Lung (tissue), 12 donors: ENCODE results near the gene RAB13. TPM values are rescaled to one million over a fixed set of nuclear protein-coding genes. Genes with fewer than 3 reads are reported as not detected.

Experiments
- ATAC-seq: fragments of 200-7000 bp; cut with Tn5 transposase; one replicate; pipeline ENCODE4 v1.9.1; 2020; ENCODE audit warnings: moderate number of reproducible peaks; ENCODE audit not compliant: insufficient read depth, low FRiP score
- DNase-seq, 3 donors: peaks; one replicate each; pipeline ENCODE4 v3.0.0-alpha.2; 2013 to 2017
- H3K27ac ChIP-seq, 2 donors: one replicate each; pipeline ENCODE4 v1.5.1; 2013; ENCODE audit warnings: mild to moderate bottlenecking in 2 of 2, moderate library complexity in 2 of 2, control low read depth in 1 of 2, inconsistent platforms in 1 of 2, low read depth in 1 of 2, low read length in 1 of 2
- H3K27me3 ChIP-seq, 3 donors: one replicate each; pipeline ENCODE4 v1.5.1; 2013; ENCODE audit warnings: low read length in 2 of 3; ENCODE audit not compliant: control insufficient read depth in 3 of 3, insufficient read depth in 3 of 3
- H3K36me3 ChIP-seq, 4 donors: one replicate each; pipeline ENCODE4 v1.5.1; 2013; ENCODE audit warnings: low read length in 4 of 4, mild to moderate bottlenecking in 1 of 4, moderate library complexity in 1 of 4; ENCODE audit not compliant: control insufficient read depth in 4 of 4, insufficient read depth in 4 of 4
- H3K4me1 ChIP-seq, 5 donors: one replicate each; pipeline ENCODE4 v1.5.1; 2013; ENCODE audit warnings: low read length in 5 of 5, mild to moderate bottlenecking in 2 of 5, moderate library complexity in 1 of 5; ENCODE audit not compliant: control insufficient read depth in 5 of 5, insufficient read depth in 5 of 5
- H3K4me3 ChIP-seq: one replicate; pipeline ENCODE4 v1.5.1; 2013; ENCODE audit warnings: mild to moderate bottlenecking, control low read depth, moderate library complexity
- H3K9ac ChIP-seq, 2 donors: one replicate each; pipeline ENCODE4 v1.5.1; 2013; ENCODE audit warnings: low read length in 2 of 2, control low read depth in 1 of 2; ENCODE audit not compliant: insufficient read depth in 1 of 2
- H3K9me3 ChIP-seq, 4 donors: one replicate each; pipeline ENCODE4 v1.5.1; 2013; ENCODE audit warnings: low read length in 3 of 4, mild to moderate bottlenecking in 1 of 4, moderate library complexity in 1 of 4; ENCODE audit not compliant: control insufficient read depth in 4 of 4, insufficient read depth in 3 of 4
- CTCF ChIP-seq: IDR thresholded peaks from 2 replicates; pipeline ENCODE4 v1.5.1; 2012; ENCODE audit warnings: mild to moderate bottlenecking; ENCODE audit errors: control extremely low read depth, extremely low read depth
- WGBS, 2 donors: extraction: QIAGEN DNeasy Blood & Tissue Kit; methylation state at CpG; one replicate each; pipeline ENCODE4 v1.1.7; 2013; 5-methylcytosine and 5-hydroxymethylcytosine counted together
- polyA plus RNA-seq, 2 donors: library from polyadenylated mRNA; stranded (reverse); fragments of 200-250 nt; gene quantifications; one replicate each; pipeline ENCODE4 v1.2.1, GENCODE V29; 2013
- total RNA-seq, 2 donors: library from RNA; depleted of rRNA in 1 of 2; stranded (reverse); fragments of >200 nt in 1 of 2; gene quantifications; one replicate each; pipeline ENCODE4 v1.2.1, GENCODE V29; 2014 to 2021
- donor health status: control.
- donor health status: control.
- donor health status: Bipolar disorder and iron deficiency.
- donor health status: healthy.
- donor health status: DM: yes; HTN: yes; CAD: no.

Gene RAB13
- total and polyA plus RNA-seq, 4 donors, result 54.6 to 229 (median 138) TPM

- H3K4me1 ChIP-seq, result peaks cover 0 to 14% (median 8%) of the 10 kb centered on the region in 5 donors
- ATAC-seq (peak; percentile 87), DNase-seq (peak; percentile 84 to 88 (median 85))
- H3K4me3 ChIP-seq, result peak within 1 kb of the TSS; percentile 75
- H3K9ac ChIP-seq, result peak within 1 kb of the TSS; percentile 55 to 76
- peaks cover 7 to 39% (median 35%) of the 10 kb centered on the region in 4 donors for H3K36me3 ChIP-seq
- WGBS, 2 donors, result 7 to 9% methylated on average over 28 of the region's 28 CpGs
- no peaks in the 10 kb centered on the region for H3K9me3 ChIP-seq
- no peaks in the 10 kb centered on the region for H3K27me3 ChIP-seq
- peak; percentile 64 for TF ChIP-seq CTCF
- peak within 1 kb of the TSS; percentile 97 to 99 for H3K27ac ChIP-seq
Measured at GRCh38 chr1:153946622-153947241, 39.4 kb downstream of the RAB13 start, which contains the start of gene DENND4B. TSS of gene DENND4B (minus strand) at chr1:153946718. CDS start at chr1:153944374, 2,344 bp downstream.

- Histone ChIP-seq H3K4me1 (peaks cover 0 to 14% (median 8%) of the 10 kb centered on the region in 5 donors), H3K9ac (peak overlapping the region; percentile 55 to 76), H3K4me3 (peak overlapping the region; percentile 75), H3K9me3 (no peaks in the 10 kb centered on the region), H3K27me3 (no peaks in the 10 kb centered on the region), H3K36me3 (peaks cover 0 to 35% (median 31%) of the 10 kb centered on the region in 4 donors), H3K27ac (peak overlapping the region; percentile 97 to 99)
- DNase-seq, result peak; percentile 56 to 72 (median 70)
- no peak for TF ChIP-seq CTCF
- peak; percentile 79 for ATAC-seq
- WGBS, 2 donors, result 0% methylated on average over 48 to 95 of the region's 95 CpGs
Measured at GRCh38 chr1:153945795-153946621, 40.1 kb downstream of the RAB13 start.

- peaks cover 0 to 14% (median 8%) of the 10 kb centered on the region in 5 donors for H3K4me1 ChIP-seq
- no peak for TF ChIP-seq CTCF
- H3K9me3 ChIP-seq, result no peaks in the 10 kb centered on the region
- peak overlapping the region; percentile 75 for H3K4me3 ChIP-seq
- 12 to 18% methylated on average over 12 of the region's 12 CpGs for WGBS, 2 donors
- DNase-seq (peak in 2 of 3 donors; percentile 28 to 45), ATAC-seq (peak; percentile 28)
- peak overlapping the region; percentile 55 to 76 for H3K9ac ChIP-seq
- peak overlapping the region; percentile 97 to 99 for H3K27ac ChIP-seq
- H3K36me3 ChIP-seq, result peaks cover 0 to 41% (median 27%) of the 10 kb centered on the region in 4 donors
- no peaks in the 10 kb centered on the region for H3K27me3 ChIP-seq
Measured at GRCh38 chr1:153945131-153945794, 40.9 kb downstream of the RAB13 start.
